GM21717 (cell line): ENCODE results near the gene IDH1.
A peak's percentile ranks its signal among the peaks of the same experiment; 100 is the strongest.
"Not testable (repeated sequence)": the region's sequence is repeated elsewhere in the genome, so short reads cannot be mapped to it uniquely, and the experiment has no call there.

Source experiments
- ATAC-seq: cut with Tn5 transposase; IDR thresholded peaks from one replicate; pipeline ENCODE4 v1.9.1; 2021; ENCODE audit warnings: mild to moderate bottlenecking, moderate library complexity; ENCODE audit not compliant: unreplicated experiment

Gene IDH1

GRCh38 chr2:208254871-208255556, at the start of gene IDH1:
TSS of gene IDH1 (minus strand) at chr2:208255071. CDS start at chr2:208251551, 3,520 bp downstream.
- ATAC-seq, result peak; percentile 81

- ATAC-seq, result no peak
Measured at GRCh38 chr2:208304157-208304556, 49.3 kb upstream of the IDH1 start.

GRCh38 chr2:208300847-208301618, 46.2 kb upstream of the IDH1 start:
- ATAC-seq, result no peak

- ATAC-seq, result no peak
Measured at GRCh38 chr2:208297961-208298360, 43.1 kb upstream of the IDH1 start.

- ATAC-seq, result no peak
Measured at GRCh38 chr2:208296610-208297009, 41.7 kb upstream of the IDH1 start.

GRCh38 chr2:208295834-208296233, 41.0 kb upstream of the IDH1 start:
- ATAC-seq, result no peak

GRCh38 chr2:208294482-208295024, 39.7 kb upstream of the IDH1 start:
- peak; percentile 69 for ATAC-seq

- ATAC-seq, result no peak
Measured at GRCh38 chr2:208285853-208286252, 31.0 kb upstream of the IDH1 start.

- ATAC-seq, result no peak
Measured at GRCh38 chr2:208280933-208281332, 26.1 kb upstream of the IDH1 start.

- no peak for ATAC-seq
Measured at GRCh38 chr2:208280234-208280633, 25.4 kb upstream of the IDH1 start.

- ATAC-seq, result no peak
Measured at GRCh38 chr2:208279236-208279635, 24.4 kb upstream of the IDH1 start.

GRCh38 chr2:208278549-208278948, 23.7 kb upstream of the IDH1 start:
- ATAC-seq, result no peak

- ATAC-seq, result no peak
Measured at GRCh38 chr2:208274748-208275147, 19.9 kb upstream of the IDH1 start.

GRCh38 chr2:208269091-208269490, 14.2 kb upstream of the IDH1 start:
- no peak for ATAC-seq

- ATAC-seq, result no peak
Measured at GRCh38 chr2:208268156-208268952, 13.5 kb upstream of the IDH1 start.

GRCh38 chr2:208267526-208267925, 12.7 kb upstream of the IDH1 start:
- not testable (repeated sequence) for ATAC-seq

GRCh38 chr2:208266936-208267335, 12.1 kb upstream of the IDH1 start:
- no peak for ATAC-seq

- peak; percentile 18 for ATAC-seq
Measured at GRCh38 chr2:208266553-208266893, 11.7 kb upstream of the IDH1 start.

GRCh38 chr2:208265801-208266552, 11.1 kb upstream of the IDH1 start, which contains the start of gene PIKFYVE:
TSS of gene PIKFYVE (plus strand) at chr2:208266255. CDS start at chr2:208271520, 5,265 bp downstream.
- peak; percentile 88 for ATAC-seq

- peak; percentile 39 for ATAC-seq
Measured at GRCh38 chr2:208265371-208265800, 10.5 kb upstream of the IDH1 start.
